ENCODE measurements around the gene PEF1. TPM values are rescaled to one million over a fixed set of nuclear protein-coding genes. Genes with fewer than 3 reads are reported as not detected.

The PEF1 gene
- total and polyA plus RNA-seq, 9 donors: 31.7 to 65.2 (median 58.2) TPM

- H3K4me3 ChIP-seq: peak within 1 kb of the TSS; percentile 30
- H3K4me1 ChIP-seq (ENCODE audit: insufficient read depth): no peaks in the 10 kb centered on the region
- no peaks in the 10 kb centered on the region for H3K27me3 ChIP-seq
- intact Hi-C loops (cut with DNase I): no loop called here
- DNase-seq: no peak
- TF ChIP-seq POLR2A (IDR thresholded peaks at IDR 0.05): no peak
- TF ChIP-seq CTCF (IDR thresholded peaks at IDR 0.05): no peak
- TF ChIP-seq EP300 (IDR thresholded peaks at IDR 0.05): no peak
- 4 to 10% (median 8%) methylated on average over 28 to 48 of the region's 48 CpGs for WGBS, 3 donors
- no peak within 1 kb of the TSS for H3K27ac ChIP-seq
- no peaks in the 10 kb centered on the region for H3K9me3 ChIP-seq
- no peaks in the 10 kb centered on the region for H3K36me3 ChIP-seq
Measured at GRCh38 chr1:31617218-31617915, 27.3 kb downstream of the PEF1 start, which contains the start of gene HCRTR1. Gene HCRTR1 (plus strand): TSS chr1:31617689. CDS start chr1:31619193, 1,504 bp downstream.

GRCh38 chr1:31615939-31616338 lies 28.7 kb downstream of the PEF1 start:
- DNase-seq: no peak
- H3K27ac ChIP-seq: no peak overlapping the region
- intact Hi-C loops (cut with DNase I): no loop called here
- H3K4me1 ChIP-seq (ENCODE audit: insufficient read depth): no peaks in the 10 kb centered on the region
- no peaks in the 10 kb centered on the region for H3K27me3 ChIP-seq
- WGBS, 3 donors: 71 to 100% (median 90%) methylated on average over 2 of the region's 2 CpGs
- no peaks in the 10 kb centered on the region for H3K9me3 ChIP-seq
- H3K4me3 ChIP-seq: no peak overlapping the region
- H3K36me3 ChIP-seq: no peaks in the 10 kb centered on the region
- TF ChIP-seq CTCF (IDR thresholded peaks at IDR 0.05): no peak
- no peak for TF ChIP-seq EP300 (IDR thresholded peaks at IDR 0.05)
- no peak for TF ChIP-seq POLR2A (IDR thresholded peaks at IDR 0.05)

- no peaks in the 10 kb centered on the region for H3K9me3 ChIP-seq
- no peak for TF ChIP-seq POLR2A (IDR thresholded peaks at IDR 0.05)
- no peak for TF ChIP-seq EP300 (IDR thresholded peaks at IDR 0.05)
- 76 to 87% (median 84%) methylated on average over 6 of the region's 6 CpGs for WGBS, 3 donors
- no peak overlapping the region for H3K27ac ChIP-seq
- no peak for DNase-seq
- H3K27me3 ChIP-seq: no peaks in the 10 kb centered on the region
- intact Hi-C loops (cut with DNase I): no loop called here
- H3K36me3 ChIP-seq: no peaks in the 10 kb centered on the region
- H3K4me1 ChIP-seq (ENCODE audit: insufficient read depth): no peaks in the 10 kb centered on the region
- no peak overlapping the region for H3K4me3 ChIP-seq
Measured at GRCh38 chr1:31615414-31615813, 29.3 kb downstream of the PEF1 start.

- Histone ChIP-seq H3K9me3 (no peaks in the 10 kb centered on the region), H3K36me3 (no peaks in the 10 kb centered on the region), H3K27me3 (no peaks in the 10 kb centered on the region), H3K4me1 (ENCODE audit: insufficient read depth) (no peaks in the 10 kb centered on the region), H3K27ac (no peak overlapping the region), H3K4me3 (no peak overlapping the region)
- intact Hi-C loops (cut with DNase I): no loop called here
- no peak for TF ChIP-seq POLR2A (IDR thresholded peaks at IDR 0.05)
- TF ChIP-seq CTCF (IDR thresholded peaks at IDR 0.05): no peak
- no peak for TF ChIP-seq EP300 (IDR thresholded peaks at IDR 0.05)
- WGBS, 3 donors: 80 to 92% (median 88%) methylated on average over 8 of the region's 8 CpGs
- DNase-seq: no peak
Measured at GRCh38 chr1:31614414-31615005, 30.2 kb downstream of the PEF1 start.

Data from ovary (tissue), 9 donors.